KMS-11 (cell line): ENCODE data around the gene ZNF668.
A peak's percentile ranks its signal among the peaks of the same experiment; 100 is the strongest.

ENCODE experiments used
- H2AFZ ChIP-seq: fragments of 200-600 bp; sonication (generic); 2 replicates; pipeline ENCODE4 v1.6.1; 2016; ENCODE audit warnings: antibody characterized with exemption, mixed run types, low read depth
- H3K27ac ChIP-seq: fragments of 200-600 bp; sonication (generic); 2 replicates; pipeline ENCODE4 v1.6.1; 2016; ENCODE audit warnings: mild to moderate bottlenecking, mixed run types
- H3K27me3 ChIP-seq: fragments of 200-600 bp; sonication (generic); 2 replicates; pipeline ENCODE4 v1.6.1; 2017; ENCODE audit warnings: mild to moderate bottlenecking, low read depth, mixed run types, moderate library complexity; ENCODE audit not compliant: insufficient read depth
- H3K36me3 ChIP-seq: fragments of 200-600 bp; sonication (generic); 2 replicates; pipeline ENCODE4 v1.6.1; 2017; ENCODE audit warnings: mild to moderate bottlenecking, mixed run types; ENCODE audit not compliant: insufficient read depth
- H3K4me1 ChIP-seq: fragments of 200-600 bp; sonication (generic); 2 replicates; pipeline ENCODE4 v1.6.1; 2016; ENCODE audit warnings: mild to moderate bottlenecking, low read depth, mixed run types; ENCODE audit not compliant: poor library complexity, severe bottlenecking
- H3K4me2 ChIP-seq: fragments of 200-600 bp; sonication (generic); 2 replicates; pipeline ENCODE4 v1.7.0; 2016; ENCODE audit warnings: mild to moderate bottlenecking, mixed run types
- H3K4me3 ChIP-seq: fragments of 200-600 bp; sonication (generic); IDR thresholded peaks from 2 replicates; pipeline ENCODE4 v1.6.1; 2017; ENCODE audit warnings: low read depth, low read length, mixed read lengths; ENCODE audit not compliant: insufficient read depth
- H3K79me2 ChIP-seq: fragments of 200-600 bp; sonication (generic); 2 replicates; pipeline ENCODE4 v1.6.1; 2016; ENCODE audit warnings: low read depth, mixed run types; ENCODE audit not compliant: insufficient read depth
- H3K9ac ChIP-seq: fragments of 200-600 bp; sonication (generic); 2 replicates; pipeline ENCODE4 v1.6.1; 2016; ENCODE audit warnings: mild to moderate bottlenecking, mixed run types
- H4K20me1 ChIP-seq: fragments of 200-600 bp; sonication (generic); 2 replicates; pipeline ENCODE4 v1.6.1; 2016; ENCODE audit warnings: mild to moderate bottlenecking, mixed run types; ENCODE audit not compliant: insufficient read depth
- CTCF ChIP-seq: fragments of 200-600 bp; sonication (generic); conservative IDR thresholded peaks from 2 replicates; pipeline ENCODE4 v1.6.1; 2017; ENCODE audit warnings: low read depth, mild to moderate bottlenecking, antibody characterized with exemption, low read length, moderate library complexity, mixed read lengths

The ZNF668 gene

GRCh38 chr16:31099860-31100638 lies 26.0 kb upstream of the ZNF668 start:
- no peak overlapping the region for H3K4me3 ChIP-seq
- H3K4me2 ChIP-seq: no peak overlapping the region
- no peaks in the 10 kb centered on the region for H4K20me1 ChIP-seq
- no peak for TF ChIP-seq CTCF
- H2AFZ ChIP-seq: no peak overlapping the region
- H3K79me2 ChIP-seq: no peaks in the 10 kb centered on the region
- H3K36me3 ChIP-seq: no peaks in the 10 kb centered on the region
- H3K27ac ChIP-seq: no peak overlapping the region
- no peaks in the 10 kb centered on the region for H3K27me3 ChIP-seq
- no peak overlapping the region for H3K9ac ChIP-seq
- peaks cover 14% of the 10 kb centered on the region for H3K4me1 ChIP-seq

GRCh38 chr16:31094424-31095120 lies 20.5 kb upstream of the ZNF668 start, which contains the start of gene VKORC1:
VKORC1 (minus strand) TSS chr16:31094797; CDS start chr16:31094729, 68 bp downstream.
- Histone ChIP-seq H3K4me2 (peak within 1 kb of the TSS; percentile 88), H2AFZ (peak within 1 kb of the TSS; percentile 85), H3K27me3 (no peaks in the 10 kb centered on the region), H3K36me3 (no peaks in the 10 kb centered on the region), H3K27ac (peak within 1 kb of the TSS; percentile 45), H3K4me1 (peaks cover 21% of the 10 kb centered on the region), H3K79me2 (peaks cover 21% of the 10 kb centered on the region; the same call in 1 of the 2 replicates), H4K20me1 (no peaks in the 10 kb centered on the region), H3K9ac (peak within 1 kb of the TSS; percentile 70), H3K4me3 (no peak within 1 kb of the TSS)
- TF ChIP-seq CTCF: no peak

- no peaks in the 10 kb centered on the region for H4K20me1 ChIP-seq
- H2AFZ ChIP-seq: peak overlapping the region; percentile 85
- no peaks in the 10 kb centered on the region for H3K36me3 ChIP-seq
- no peaks in the 10 kb centered on the region for H3K27me3 ChIP-seq
- peak overlapping the region; percentile 88 for H3K4me2 ChIP-seq
- H3K4me1 ChIP-seq: peaks cover 21% of the 10 kb centered on the region
- H3K27ac ChIP-seq: peak overlapping the region; percentile 45
- no peak for TF ChIP-seq CTCF
- H3K4me3 ChIP-seq: no peak overlapping the region
- H3K9ac ChIP-seq: peak overlapping the region; percentile 70
- peaks cover 21% of the 10 kb centered on the region; the same call in 1 of the 2 replicates for H3K79me2 ChIP-seq
Measured at GRCh38 chr16:31094088-31094423, 20.0 kb upstream of the ZNF668 start.

- no peaks in the 10 kb centered on the region for H3K36me3 ChIP-seq
- no peaks in the 10 kb centered on the region for H3K27me3 ChIP-seq
- H3K9ac ChIP-seq: no peak overlapping the region
- no peak for TF ChIP-seq CTCF
- H3K27ac ChIP-seq: no peak overlapping the region
- H4K20me1 ChIP-seq: no peaks in the 10 kb centered on the region
- H3K79me2 ChIP-seq: peaks cover 21% of the 10 kb centered on the region; the same call in 1 of the 2 replicates
- H3K4me3 ChIP-seq: no peak overlapping the region
- peak overlapping the region; percentile 88 for H3K4me2 ChIP-seq
- no peak overlapping the region for H2AFZ ChIP-seq
- H3K4me1 ChIP-seq: peaks cover 21% of the 10 kb centered on the region
Measured at GRCh38 chr16:31093132-31093703, 19.2 kb upstream of the ZNF668 start.
